Lower leg skin (tissue), 4 donors: ENCODE data around the gene NECAB2. TPM values are rescaled to one million over a fixed set of nuclear protein-coding genes. Genes with fewer than 3 reads are reported as not detected.

Source experiments
- DNase-seq, 2 donors: peaks; one replicate each; pipeline ENCODE4 v3.0.0-alpha.2; 2019; ENCODE audit warnings: low spot score in 2 of 2
- H3K4me3 ChIP-seq: fragments of 200-600 bp; sonication (generic); 2 replicates; pipeline ENCODE4 v1.5.1; 2017; ENCODE audit warnings: mild to moderate bottlenecking, low read depth; ENCODE audit not compliant: poor library complexity, severe bottlenecking
- CTCF ChIP-seq, 3 donors: fragments of 450-650 bp; IDR thresholded peaks; one replicate each; pipeline ENCODE4 v1.5.1; 2016; ENCODE audit warnings: antibody characterized with exemption in 3 of 3, mild to moderate bottlenecking in 3 of 3, moderate library complexity in 2 of 3
- POLR2A ChIP-seq, 2 donors: fragments of 450-650 bp; IDR thresholded peaks; one replicate each; pipeline ENCODE4 v1.6.1; 2016 to 2017; ENCODE audit warnings: antibody characterized with exemption in 2 of 2, mild to moderate bottlenecking in 1 of 2, moderate library complexity in 1 of 2
- WGBS, 2 donors: methylation state at CpG; one replicate each; pipeline ENCODE4 v1.1.5; 2018; 5-methylcytosine and 5-hydroxymethylcytosine counted together
- intact Hi-C: fragments of 100-400 bp; cut with DNase I; formaldehyde crosslinking; loops from one replicate; pipeline ENCODE4 v1.15.0; 2023; ENCODE audit warnings: low total_unique reads
- total RNA-seq, 4 donors: library from RNA; depleted of rRNA; stranded (reverse); fragments of >200 nt; gene quantifications; one replicate each; pipeline ENCODE4 v1.1.0, GENCODE V29; 2016

The NECAB2 gene
- total RNA-seq, 4 donors from 2014 or later: not detected

- 82 to 88% methylated on average over 3 to 5 of the region's 5 CpGs for WGBS, 2 donors
- H3K4me3 ChIP-seq: no peak overlapping the region
- TF ChIP-seq CTCF (IDR thresholded peaks at IDR 0.05) (no peak), POLR2A (IDR thresholded peaks at IDR 0.05) (no peak)
- intact Hi-C loops: no loop called here
- no peak for DNase-seq
These were observed 6.5 kb upstream of the NECAB2 start for GRCh38 chr16:83961591-83961990.

GRCh38 chr16:83963277-83964119 lies 4.5 kb upstream of the NECAB2 start:
- TF ChIP-seq POLR2A (IDR thresholded peaks at IDR 0.05): no peak
- TF ChIP-seq CTCF (IDR thresholded peaks at IDR 0.05): no peak
- intact Hi-C loops: no loop called here
- H3K4me3 ChIP-seq: no peak overlapping the region
- WGBS, 2 donors: 79 to 87% methylated on average over 22 of the region's 22 CpGs
- DNase-seq: no peak

- no peak overlapping the region for H3K4me3 ChIP-seq
- no peak for DNase-seq
- intact Hi-C loops: no loop called here
- WGBS, 2 donors: 94 to 96% methylated on average over 20 to 26 of the region's 26 CpGs
- TF ChIP-seq POLR2A (IDR thresholded peaks at IDR 0.05): no peak
- no peak for TF ChIP-seq CTCF (IDR thresholded peaks at IDR 0.05)
These were observed 3.2 kb upstream of the NECAB2 start for GRCh38 chr16:83964684-83965443.

GRCh38 chr16:83965444-83966152 lies 2.4 kb upstream of the NECAB2 start:
- intact Hi-C loops: no loop called here
- DNase-seq: no peak
- WGBS, 2 donors: 93 to 96% methylated on average over 34 of the region's 36 CpGs
- H3K4me3 ChIP-seq: no peak overlapping the region
- TF ChIP-seq POLR2A (IDR thresholded peaks at IDR 0.05): no peak
- no peak for TF ChIP-seq CTCF (IDR thresholded peaks at IDR 0.05)

- intact Hi-C loops: no loop called here
- no peak for DNase-seq
- WGBS, 2 donors: 89 to 96% methylated on average over 10 to 13 of the region's 13 CpGs
- no peak overlapping the region for H3K4me3 ChIP-seq
- TF ChIP-seq POLR2A (IDR thresholded peaks at IDR 0.05) (no peak), CTCF (IDR thresholded peaks at IDR 0.05) (no peak)
These were observed 1.8 kb upstream of the NECAB2 start for GRCh38 chr16:83966153-83966696.
